ENCODE results near the gene SPATS1.

GRCh38 chr6:44310241-44310640 is 32.2 kb upstream of the SPATS1 start:
- TF ChIP-seq POLR2AphosphoS5 (IDR thresholded peaks at IDR 0.05) = no peak
- TF ChIP-seq POLR2A (IDR thresholded peaks at IDR 0.05) = no peak
- TF ChIP-seq CTCF (IDR thresholded peaks at IDR 0.05 in 8 of 11, conservative IDR thresholded peaks at IDR 0.05 in 3 of 11) = no peak
